Measurements from ENCODE around the gene TCERG1L. TPM values are rescaled to one million over a fixed set of nuclear protein-coding genes. Genes with fewer than 3 reads are reported as not detected.

The TCERG1L gene
- total RNA-seq, 1 experiment from 2014 or later, result not detected

- H3K9ac ChIP-seq (ENCODE audit: low read length), result no peak overlapping the region
- no peak overlapping the region for H3K4me3 ChIP-seq (ENCODE audit: low read length)
- H3K36me3 ChIP-seq (ENCODE audit: insufficient read depth, low read length), result no peaks in the 10 kb centered on the region
- no peak overlapping the region for H3K4me2 ChIP-seq (ENCODE audit: low read depth, low read length, poor library complexity, severe bottlenecking)
- no peaks in the 10 kb centered on the region for H3K4me1 ChIP-seq (ENCODE audit: low read length)
- no peaks in the 10 kb centered on the region for H4K20me1 ChIP-seq (ENCODE audit: insufficient read depth, low read depth, low read length)
- H3K9me3 ChIP-seq (ENCODE audit: low read length), result no peaks in the 10 kb centered on the region
- H3K27me3 ChIP-seq (ENCODE audit: low read length), result no peaks in the 10 kb centered on the region
- H3K79me2 ChIP-seq (ENCODE audit: low read length), result no peaks in the 10 kb centered on the region
- H3K27ac ChIP-seq (ENCODE audit: low read length), result no peak overlapping the region
- H2AFZ ChIP-seq (ENCODE audit: low read length), result no peak overlapping the region
- no peaks in the 10 kb centered on the region for H3K9me2 ChIP-seq (replicated peaks; ENCODE audit: insufficient read depth, low read length)
- no peak for DNase-seq
Observed at GRCh38 chr10:131320860-131321604, 9.5 kb upstream of the TCERG1L start.

- Histone ChIP-seq H3K4me1 (ENCODE audit: low read length) (no peaks in the 10 kb centered on the region), H3K9me3 (ENCODE audit: low read length) (no peaks in the 10 kb centered on the region), H3K79me2 (ENCODE audit: low read length) (no peaks in the 10 kb centered on the region), H3K9ac (ENCODE audit: low read length) (no peak overlapping the region), H3K9me2 (replicated peaks; ENCODE audit: insufficient read depth, low read length) (no peaks in the 10 kb centered on the region), H3K36me3 (ENCODE audit: insufficient read depth, low read length) (no peaks in the 10 kb centered on the region), H3K4me3 (ENCODE audit: low read length) (no peak overlapping the region), H3K4me2 (ENCODE audit: low read depth, low read length, poor library complexity, severe bottlenecking) (no peak overlapping the region), H4K20me1 (ENCODE audit: insufficient read depth, low read depth, low read length) (no peaks in the 10 kb centered on the region), H2AFZ (ENCODE audit: low read length) (no peak overlapping the region), H3K27ac (ENCODE audit: low read length) (no peak overlapping the region), H3K27me3 (ENCODE audit: low read length) (no peaks in the 10 kb centered on the region)
- DNase-seq, result no peak
Observed at GRCh38 chr10:131318814-131319213, 7.3 kb upstream of the TCERG1L start.

GRCh38 chr10:131318291-131318690, 6.8 kb upstream of the TCERG1L start:
- Histone ChIP-seq H3K9ac (ENCODE audit: low read length) (no peak overlapping the region), H4K20me1 (ENCODE audit: insufficient read depth, low read depth, low read length) (no peaks in the 10 kb centered on the region), H3K27me3 (ENCODE audit: low read length) (no peaks in the 10 kb centered on the region), H3K36me3 (ENCODE audit: insufficient read depth, low read length) (no peaks in the 10 kb centered on the region), H3K79me2 (ENCODE audit: low read length) (no peaks in the 10 kb centered on the region), H3K4me1 (ENCODE audit: low read length) (no peaks in the 10 kb centered on the region), H3K9me3 (ENCODE audit: low read length) (no peaks in the 10 kb centered on the region), H3K4me2 (ENCODE audit: low read depth, low read length, poor library complexity, severe bottlenecking) (no peak overlapping the region), H2AFZ (ENCODE audit: low read length) (no peak overlapping the region), H3K4me3 (ENCODE audit: low read length) (no peak overlapping the region), H3K27ac (ENCODE audit: low read length) (no peak overlapping the region), H3K9me2 (replicated peaks; ENCODE audit: insufficient read depth, low read length) (no peaks in the 10 kb centered on the region)
- no peak for DNase-seq

DNA sequence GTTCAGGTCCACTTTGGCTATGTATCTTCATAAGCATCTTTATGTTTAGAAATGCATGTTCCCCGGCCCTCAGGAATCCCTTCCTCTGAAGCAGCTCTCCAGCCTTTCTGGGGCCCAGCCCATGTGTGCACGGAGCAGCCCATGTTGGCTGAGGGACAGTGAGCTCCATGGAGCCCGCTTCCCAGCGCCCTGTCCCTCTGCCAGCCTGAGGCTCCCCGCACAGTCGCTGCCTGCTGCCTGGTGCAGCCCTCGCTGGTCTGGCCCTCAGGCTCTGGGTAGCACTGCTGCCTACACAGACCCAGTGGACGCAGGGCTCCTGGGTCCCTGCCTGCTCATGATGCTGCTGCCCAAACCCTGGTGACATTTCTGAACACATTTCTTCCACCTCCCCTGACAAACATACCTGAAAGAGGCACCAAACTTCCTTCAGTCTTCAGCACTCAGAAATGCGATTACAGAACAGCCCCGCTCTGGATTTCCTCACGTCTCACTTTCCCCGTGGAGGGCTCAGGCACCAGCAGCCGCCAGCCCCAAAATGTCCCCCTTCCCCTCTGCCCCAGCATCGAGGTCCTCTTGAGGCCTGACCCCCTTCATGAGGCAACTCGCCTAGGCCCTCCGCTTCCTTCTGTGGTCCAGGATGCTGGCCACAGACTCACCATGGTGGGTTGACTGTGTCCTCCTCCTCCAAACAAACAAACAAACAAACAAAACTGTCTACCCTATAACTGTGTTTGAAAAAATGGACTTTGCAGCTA, 5.0 kb upstream of the TCERG1L start:
- Histone ChIP-seq H3K9ac (ENCODE audit: low read length) (no peak overlapping the region), H3K9me2 (replicated peaks; ENCODE audit: insufficient read depth, low read length) (no peaks in the 10 kb centered on the region), H3K4me2 (ENCODE audit: low read depth, low read length, poor library complexity, severe bottlenecking) (no peak overlapping the region), H3K4me3 (ENCODE audit: low read length) (no peak overlapping the region), H3K9me3 (ENCODE audit: low read length) (no peaks in the 10 kb centered on the region), H3K4me1 (ENCODE audit: low read length) (no peaks in the 10 kb centered on the region), H4K20me1 (ENCODE audit: insufficient read depth, low read depth, low read length) (no peaks in the 10 kb centered on the region), H2AFZ (ENCODE audit: low read length) (no peak overlapping the region), H3K79me2 (ENCODE audit: low read length) (no peaks in the 10 kb centered on the region), H3K27me3 (ENCODE audit: low read length) (no peaks in the 10 kb centered on the region), H3K27ac (ENCODE audit: low read length) (no peak overlapping the region), H3K36me3 (ENCODE audit: insufficient read depth, low read length) (no peaks in the 10 kb centered on the region)
- DNase-seq, result no peak

DNA sequence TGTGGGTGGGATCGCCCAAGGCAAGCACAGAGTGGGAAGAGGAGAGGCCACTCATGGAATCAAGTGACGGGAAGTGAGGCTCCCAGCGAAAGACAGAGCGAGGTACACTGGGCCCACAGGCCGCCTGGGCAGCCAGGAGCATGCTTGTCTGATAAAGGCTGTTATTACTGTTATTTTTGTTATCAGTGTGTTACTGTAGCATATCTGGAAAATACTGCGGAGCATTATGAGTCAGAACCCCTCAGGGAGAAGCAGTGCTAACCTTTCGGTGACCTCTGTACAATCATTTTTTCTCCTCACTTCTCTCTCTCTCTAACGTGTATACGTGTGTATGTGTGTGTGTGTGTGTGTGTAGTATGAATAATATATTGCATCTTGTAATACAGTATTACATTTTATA, 3.8 kb upstream of the TCERG1L start:
- Histone ChIP-seq H3K9ac (ENCODE audit: low read length) (no peak overlapping the region), H4K20me1 (ENCODE audit: insufficient read depth, low read depth, low read length) (no peaks in the 10 kb centered on the region), H3K27ac (ENCODE audit: low read length) (no peak overlapping the region)

DNA sequence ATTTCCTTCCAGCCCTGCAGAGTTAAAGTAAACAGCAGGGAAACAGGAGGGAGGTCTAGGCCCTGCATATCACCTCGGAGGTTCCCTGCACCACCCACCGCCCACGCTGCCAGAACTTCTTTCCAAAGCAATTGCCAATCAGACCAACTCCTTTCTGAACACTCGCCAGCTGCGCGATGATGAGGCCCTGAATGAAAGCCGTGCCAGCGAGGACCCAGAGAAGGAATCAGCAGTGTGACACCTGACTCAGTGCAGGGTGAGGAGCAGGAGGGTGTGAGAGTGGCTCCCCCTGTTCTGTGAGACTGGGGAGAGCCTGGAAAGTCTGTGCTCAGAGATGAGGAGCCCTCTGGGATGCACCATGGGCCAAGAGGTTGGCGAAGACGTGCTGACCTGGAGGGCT, 3.3 kb upstream of the TCERG1L start:
- Histone ChIP-seq H4K20me1 (ENCODE audit: insufficient read depth, low read depth, low read length) (no peaks in the 10 kb centered on the region), H3K27me3 (ENCODE audit: low read length) (no peaks in the 10 kb centered on the region), H3K9me3 (ENCODE audit: low read length) (no peaks in the 10 kb centered on the region), H3K36me3 (ENCODE audit: insufficient read depth, low read length) (no peaks in the 10 kb centered on the region), H2AFZ (ENCODE audit: low read length) (no peak overlapping the region), H3K9ac (ENCODE audit: low read length) (no peak overlapping the region), H3K4me2 (ENCODE audit: low read depth, low read length, poor library complexity, severe bottlenecking) (no peak overlapping the region), H3K9me2 (replicated peaks; ENCODE audit: insufficient read depth, low read length) (no peaks in the 10 kb centered on the region), H3K79me2 (ENCODE audit: low read length) (no peaks in the 10 kb centered on the region), H3K4me1 (ENCODE audit: low read length) (no peaks in the 10 kb centered on the region), H3K4me3 (ENCODE audit: low read length) (no peak overlapping the region), H3K27ac (ENCODE audit: low read length) (no peak overlapping the region)
- DNase-seq, result no peak

More for the DNA sequence above, 3.8 kb upstream of the TCERG1L start:
- DNase-seq, result no peak
- H3K79me2 ChIP-seq (ENCODE audit: low read length), result no peaks in the 10 kb centered on the region
- H3K4me1 ChIP-seq (ENCODE audit: low read length), result no peaks in the 10 kb centered on the region
- H3K9me2 ChIP-seq (replicated peaks; ENCODE audit: insufficient read depth, low read length), result no peaks in the 10 kb centered on the region
- no peaks in the 10 kb centered on the region for H3K9me3 ChIP-seq (ENCODE audit: low read length)
- no peak overlapping the region for H3K4me3 ChIP-seq (ENCODE audit: low read length)
- H2AFZ ChIP-seq (ENCODE audit: low read length), result no peak overlapping the region
- H3K4me2 ChIP-seq (ENCODE audit: low read depth, low read length, poor library complexity, severe bottlenecking), result no peak overlapping the region
- no peaks in the 10 kb centered on the region for H3K27me3 ChIP-seq (ENCODE audit: low read length)
- no peaks in the 10 kb centered on the region for H3K36me3 ChIP-seq (ENCODE audit: insufficient read depth, low read length)

DNA sequence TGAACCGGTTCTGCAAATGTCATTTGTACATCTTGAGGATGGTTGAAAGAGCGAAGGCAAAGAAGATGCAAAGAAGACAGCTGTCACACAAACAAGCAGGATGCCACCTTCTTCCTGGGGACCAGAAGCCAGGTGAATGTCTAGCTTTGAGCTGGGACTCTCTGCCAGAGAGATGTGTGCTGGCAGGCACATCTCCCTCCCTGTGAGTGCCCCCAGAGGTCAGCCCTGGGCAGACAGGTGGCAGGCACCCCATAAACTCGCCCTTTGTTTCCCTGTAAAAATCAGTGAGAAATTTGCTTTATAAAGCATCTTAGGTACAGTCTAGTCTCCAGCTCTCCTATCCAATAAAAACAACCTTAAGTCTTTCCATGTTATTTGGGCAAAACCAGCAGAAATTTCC, 2.6 kb upstream of the TCERG1L start:
- Histone ChIP-seq H4K20me1 (ENCODE audit: insufficient read depth, low read depth, low read length) (no peaks in the 10 kb centered on the region), H3K9me2 (replicated peaks; ENCODE audit: insufficient read depth, low read length) (no peaks in the 10 kb centered on the region), H3K27ac (ENCODE audit: low read length) (no peak overlapping the region), H3K4me3 (ENCODE audit: low read length) (no peak overlapping the region), H3K36me3 (ENCODE audit: insufficient read depth, low read length) (no peaks in the 10 kb centered on the region), H3K4me2 (ENCODE audit: low read depth, low read length, poor library complexity, severe bottlenecking) (no peak overlapping the region), H3K27me3 (ENCODE audit: low read length) (no peaks in the 10 kb centered on the region), H2AFZ (ENCODE audit: low read length) (no peak overlapping the region), H3K9ac (ENCODE audit: low read length) (no peak overlapping the region), H3K4me1 (ENCODE audit: low read length) (no peaks in the 10 kb centered on the region), H3K9me3 (ENCODE audit: low read length) (no peaks in the 10 kb centered on the region), H3K79me2 (ENCODE audit: low read length) (no peaks in the 10 kb centered on the region)
- no peak for DNase-seq

DNA sequence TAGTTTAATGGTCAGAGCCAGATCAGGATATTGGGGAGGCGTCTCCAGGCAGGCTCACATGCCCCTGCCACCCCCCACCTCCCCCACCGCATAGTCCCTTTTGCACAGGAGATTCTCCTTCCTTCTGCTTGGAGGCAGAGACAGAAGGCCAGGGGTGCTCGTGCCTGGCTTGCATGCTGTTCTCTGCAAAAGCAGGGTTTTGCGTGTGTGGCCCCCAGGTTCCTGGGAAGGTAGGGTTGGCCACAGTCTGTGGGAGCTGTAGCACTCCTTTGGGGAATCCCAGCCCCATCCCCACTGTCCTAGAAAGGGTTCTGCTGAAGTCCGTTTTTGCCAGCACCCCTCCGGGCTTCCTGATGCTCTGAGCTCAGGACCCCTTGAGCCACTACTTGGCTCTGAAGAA, 1.9 kb upstream of the TCERG1L start:
- H2AFZ ChIP-seq (ENCODE audit: low read length), result no peak overlapping the region
- H4K20me1 ChIP-seq (ENCODE audit: insufficient read depth, low read depth, low read length), result no peaks in the 10 kb centered on the region
- no peaks in the 10 kb centered on the region for H3K4me1 ChIP-seq (ENCODE audit: low read length)
- no peak overlapping the region for H3K27ac ChIP-seq (ENCODE audit: low read length)
- H3K4me2 ChIP-seq (ENCODE audit: low read depth, low read length, poor library complexity, severe bottlenecking), result no peak overlapping the region
- H3K27me3 ChIP-seq (ENCODE audit: low read length), result no peaks in the 10 kb centered on the region
- no peak for DNase-seq
- H3K9me2 ChIP-seq (replicated peaks; ENCODE audit: insufficient read depth, low read length), result no peaks in the 10 kb centered on the region
- no peak overlapping the region for H3K9ac ChIP-seq (ENCODE audit: low read length)
- no peaks in the 10 kb centered on the region for H3K36me3 ChIP-seq (ENCODE audit: insufficient read depth, low read length)
- H3K9me3 ChIP-seq (ENCODE audit: low read length), result no peaks in the 10 kb centered on the region
- no peaks in the 10 kb centered on the region for H3K79me2 ChIP-seq (ENCODE audit: low read length)
- no peak overlapping the region for H3K4me3 ChIP-seq (ENCODE audit: low read length)

Data from Karpas-422 (cell line).